Measurements from ENCODE around the gene LSM10.

The LSM10 gene

GRCh38 chr1:36391271-36391670, 6.4 kb downstream of the LSM10 start:
- no peaks in the 10 kb centered on the region for H3K27me3 ChIP-seq (replicated peaks; ENCODE audit: control insufficient read depth, insufficient read depth, low read length)
- H3K4me3 ChIP-seq (ENCODE audit: low read length) = no peak overlapping the region
- H3K4me1 ChIP-seq (ENCODE audit: control insufficient read depth, insufficient read depth, low read length) = peaks cover 24% of the 10 kb centered on the region
- no peak overlapping the region for H3K9ac ChIP-seq (ENCODE audit: low read length)
- peaks cover 40% of the 10 kb centered on the region for H3K36me3 ChIP-seq (ENCODE audit: control insufficient read depth, insufficient read depth, low read length, severe bottlenecking)
- no peaks in the 10 kb centered on the region for H3K9me3 ChIP-seq (ENCODE audit: control insufficient read depth, low read length)
- no peak for DNase-seq (ENCODE audit: low read depth)

GRCh38 chr1:36390411-36390810, 7.3 kb downstream of the LSM10 start:
- H3K27me3 ChIP-seq (replicated peaks; ENCODE audit: control insufficient read depth, insufficient read depth, low read length) = no peaks in the 10 kb centered on the region
- H3K4me3 ChIP-seq (ENCODE audit: low read length) = no peak overlapping the region
- H3K4me1 ChIP-seq (ENCODE audit: control insufficient read depth, insufficient read depth, low read length) = peaks cover 22% of the 10 kb centered on the region
- no peak for DNase-seq (ENCODE audit: low read depth)
- H3K36me3 ChIP-seq (ENCODE audit: control insufficient read depth, insufficient read depth, low read length, severe bottlenecking) = peaks cover 40% of the 10 kb centered on the region
- H3K9ac ChIP-seq (ENCODE audit: low read length) = no peak overlapping the region
- H3K9me3 ChIP-seq (ENCODE audit: control insufficient read depth, low read length) = no peaks in the 10 kb centered on the region

- Histone ChIP-seq H3K4me3 (ENCODE audit: low read length) (no peak overlapping the region), H3K4me1 (ENCODE audit: control insufficient read depth, insufficient read depth, low read length) (peaks cover 22% of the 10 kb centered on the region), H3K9me3 (ENCODE audit: control insufficient read depth, low read length) (no peaks in the 10 kb centered on the region), H3K36me3 (ENCODE audit: control insufficient read depth, insufficient read depth, low read length, severe bottlenecking) (peaks cover 40% of the 10 kb centered on the region), H3K9ac (ENCODE audit: low read length) (no peak overlapping the region), H3K27me3 (replicated peaks; ENCODE audit: control insufficient read depth, insufficient read depth, low read length) (no peaks in the 10 kb centered on the region)
- no peak for DNase-seq (ENCODE audit: low read depth)
Observed at GRCh38 chr1:36389999-36390398, 7.7 kb downstream of the LSM10 start.

GRCh38 chr1:36389261-36389660, 8.4 kb downstream of the LSM10 start:
- no peak overlapping the region for H3K9ac ChIP-seq (ENCODE audit: low read length)
- no peaks in the 10 kb centered on the region for H3K27me3 ChIP-seq (replicated peaks; ENCODE audit: control insufficient read depth, insufficient read depth, low read length)
- H3K4me3 ChIP-seq (ENCODE audit: low read length) = no peak overlapping the region
- no peaks in the 10 kb centered on the region for H3K9me3 ChIP-seq (ENCODE audit: control insufficient read depth, low read length)
- H3K36me3 ChIP-seq (ENCODE audit: control insufficient read depth, insufficient read depth, low read length, severe bottlenecking) = peaks cover 40% of the 10 kb centered on the region
- DNase-seq (ENCODE audit: low read depth) = no peak
- H3K4me1 ChIP-seq (ENCODE audit: control insufficient read depth, insufficient read depth, low read length) = peaks cover 26% of the 10 kb centered on the region

GRCh38 chr1:36387141-36387949, 10.4 kb downstream of the LSM10 start:
- Histone ChIP-seq H3K4me3 (ENCODE audit: low read length) (peak overlapping the region; percentile 81), H3K36me3 (ENCODE audit: control insufficient read depth, insufficient read depth, low read length, severe bottlenecking) (peaks cover 23% of the 10 kb centered on the region), H3K4me1 (ENCODE audit: control insufficient read depth, insufficient read depth, low read length) (peaks cover 36% of the 10 kb centered on the region), H3K9ac (ENCODE audit: low read length) (peak overlapping the region; percentile 92), H3K9me3 (ENCODE audit: control insufficient read depth, low read length) (no peaks in the 10 kb centered on the region), H3K27me3 (replicated peaks; ENCODE audit: control insufficient read depth, insufficient read depth, low read length) (no peaks in the 10 kb centered on the region)
- DNase-seq (ENCODE audit: low read depth) = peak; percentile 84

- DNase-seq (ENCODE audit: low read depth) = peak; percentile 100
- Histone ChIP-seq H3K4me3 (ENCODE audit: low read length) (peak overlapping the region; percentile 81), H3K9ac (ENCODE audit: low read length) (peak overlapping the region; percentile 92), H3K27me3 (replicated peaks; ENCODE audit: control insufficient read depth, insufficient read depth, low read length) (no peaks in the 10 kb centered on the region), H3K9me3 (ENCODE audit: control insufficient read depth, low read length) (no peaks in the 10 kb centered on the region), H3K36me3 (ENCODE audit: control insufficient read depth, insufficient read depth, low read length, severe bottlenecking) (peaks cover 15% of the 10 kb centered on the region), H3K4me1 (ENCODE audit: control insufficient read depth, insufficient read depth, low read length) (peaks cover 36% of the 10 kb centered on the region)
Observed at GRCh38 chr1:36386265-36387140, 11.2 kb downstream of the LSM10 start.

GRCh38 chr1:36385410-36386264, 12.1 kb downstream of the LSM10 start, which contains the start of gene STK40:
Gene STK40 (minus strand): TSS chr1:36385924. CDS start chr1:36361332, 24,592 bp downstream.
- Histone ChIP-seq H3K9me3 (ENCODE audit: control insufficient read depth, low read length) (no peaks in the 10 kb centered on the region), H3K9ac (ENCODE audit: low read length) (peak within 1 kb of the TSS; percentile 93), H3K4me3 (ENCODE audit: low read length) (peak within 1 kb of the TSS; percentile 96), H3K36me3 (ENCODE audit: control insufficient read depth, insufficient read depth, low read length, severe bottlenecking) (peaks cover 9% of the 10 kb centered on the region), H3K4me1 (ENCODE audit: control insufficient read depth, insufficient read depth, low read length) (peaks cover 36% of the 10 kb centered on the region), H3K27me3 (replicated peaks; ENCODE audit: control insufficient read depth, insufficient read depth, low read length) (no peaks in the 10 kb centered on the region)
- DNase-seq (ENCODE audit: low read depth) = peak; percentile 100

- Histone ChIP-seq H3K4me1 (ENCODE audit: control insufficient read depth, insufficient read depth, low read length) (peaks cover 38% of the 10 kb centered on the region), H3K4me3 (ENCODE audit: low read length) (peak overlapping the region; percentile 96), H3K36me3 (ENCODE audit: control insufficient read depth, insufficient read depth, low read length, severe bottlenecking) (peaks cover 2% of the 10 kb centered on the region), H3K9ac (ENCODE audit: low read length) (peak overlapping the region; percentile 93), H3K9me3 (ENCODE audit: control insufficient read depth, low read length) (no peaks in the 10 kb centered on the region), H3K27me3 (replicated peaks; ENCODE audit: control insufficient read depth, insufficient read depth, low read length) (no peaks in the 10 kb centered on the region)
- DNase-seq (ENCODE audit: low read depth) = peak; percentile 45
Observed at GRCh38 chr1:36384542-36385409, 12.9 kb downstream of the LSM10 start.

GRCh38 chr1:36383240-36383639, 14.5 kb downstream of the LSM10 start:
- H3K4me3 ChIP-seq (ENCODE audit: low read length) = no peak overlapping the region
- no peak overlapping the region for H3K9ac ChIP-seq (ENCODE audit: low read length)
- H3K36me3 ChIP-seq (ENCODE audit: control insufficient read depth, insufficient read depth, low read length, severe bottlenecking) = peaks cover 3% of the 10 kb centered on the region
- no peaks in the 10 kb centered on the region for H3K27me3 ChIP-seq (replicated peaks; ENCODE audit: control insufficient read depth, insufficient read depth, low read length)
- no peak for DNase-seq (ENCODE audit: low read depth)
- H3K9me3 ChIP-seq (ENCODE audit: control insufficient read depth, low read length) = no peaks in the 10 kb centered on the region
- peaks cover 38% of the 10 kb centered on the region for H3K4me1 ChIP-seq (ENCODE audit: control insufficient read depth, insufficient read depth, low read length)

GRCh38 chr1:36382669-36383068, 15.0 kb downstream of the LSM10 start:
- H3K27me3 ChIP-seq (replicated peaks; ENCODE audit: control insufficient read depth, insufficient read depth, low read length) = no peaks in the 10 kb centered on the region
- H3K36me3 ChIP-seq (ENCODE audit: control insufficient read depth, insufficient read depth, low read length, severe bottlenecking) = peaks cover 6% of the 10 kb centered on the region
- no peak overlapping the region for H3K9ac ChIP-seq (ENCODE audit: low read length)
- no peak for DNase-seq (ENCODE audit: low read depth)
- peaks cover 33% of the 10 kb centered on the region for H3K4me1 ChIP-seq (ENCODE audit: control insufficient read depth, insufficient read depth, low read length)
- no peaks in the 10 kb centered on the region for H3K9me3 ChIP-seq (ENCODE audit: control insufficient read depth, low read length)
- H3K4me3 ChIP-seq (ENCODE audit: low read length) = no peak overlapping the region

Data from adipocyte (in vitro differentiated cells).